GM19468 (cell line): ENCODE results near the gene STAT3.
"Not testable (repeated sequence)": the region's sequence is repeated elsewhere in the genome, so short reads cannot be mapped to it uniquely, and the experiment has no call there.

ENCODE experiments used
- ATAC-seq: cut with Tn5 transposase; IDR thresholded peaks from one replicate; pipeline ENCODE4 v1.9.1; 2021; ENCODE audit warnings: mild to moderate bottlenecking, moderate library complexity, moderate number of reproducible peaks; ENCODE audit not compliant: unreplicated experiment; ENCODE audit errors: extremely low read depth

Gene STAT3

DNA sequence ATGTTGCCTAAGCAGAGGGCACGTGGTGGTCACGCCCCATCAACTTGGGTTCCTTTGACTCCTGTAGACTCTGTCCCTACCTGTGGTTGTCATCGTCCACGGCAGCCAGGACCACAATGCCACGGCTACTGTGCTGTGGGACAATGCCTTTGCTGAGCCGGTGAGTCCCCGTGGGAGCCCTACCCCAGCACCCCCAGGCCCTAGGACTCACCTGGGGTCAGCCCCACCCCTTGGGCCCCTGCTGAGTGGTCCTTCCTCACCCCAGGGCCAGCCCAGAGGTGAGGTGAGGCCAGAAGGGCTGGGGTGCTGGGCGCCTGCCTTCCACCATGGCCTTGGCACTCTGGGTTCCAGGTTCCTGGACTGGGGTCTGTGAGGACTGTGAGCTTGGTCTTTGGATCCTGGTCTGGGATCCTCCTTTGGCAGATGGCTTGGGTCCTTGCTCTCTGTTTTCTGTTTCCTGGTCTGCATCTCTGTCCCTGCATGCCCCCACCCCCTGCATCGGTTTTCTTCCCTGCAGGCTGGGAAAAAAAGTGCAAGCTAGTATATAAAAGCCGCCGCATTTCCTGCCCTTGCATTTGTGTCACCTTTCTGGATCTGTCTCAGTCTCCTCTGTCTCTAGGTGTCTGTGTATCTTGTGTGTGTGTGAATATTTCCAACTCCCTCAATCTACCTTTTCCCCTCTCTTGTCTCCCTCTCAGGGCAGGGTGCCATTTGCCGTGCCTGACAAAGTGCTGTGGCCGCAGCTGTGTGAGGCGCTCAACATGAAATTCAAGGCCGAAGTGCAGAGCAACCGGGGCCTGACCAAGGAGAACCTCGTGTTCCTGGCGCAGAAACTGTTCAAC, 82.5 kb downstream of the STAT3 start:
- ATAC-seq = no peak

DNA sequence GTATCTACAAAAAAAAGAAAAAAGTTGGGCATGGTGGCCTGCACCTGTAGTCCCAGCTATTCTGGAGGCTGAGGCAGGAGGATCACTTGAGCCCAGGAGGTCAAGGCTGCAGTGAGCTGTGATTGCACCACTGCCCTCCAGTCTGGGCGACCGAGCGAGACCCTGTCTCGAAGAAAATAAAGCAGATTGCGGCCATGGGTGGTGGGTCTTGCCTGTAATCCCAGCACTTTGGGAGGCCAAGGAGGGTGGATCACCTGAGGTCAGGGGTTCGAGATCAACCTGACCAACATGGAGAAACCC, 83.3 kb downstream of the STAT3 start:
- not testable (repeated sequence) for ATAC-seq

GRCh38 chr17:42304187-42305030, 83.8 kb downstream of the STAT3 start:
- ATAC-seq = no peak

- ATAC-seq = no peak
Observed at GRCh38 chr17:42303694-42304093, 84.5 kb downstream of the STAT3 start.

DNA sequence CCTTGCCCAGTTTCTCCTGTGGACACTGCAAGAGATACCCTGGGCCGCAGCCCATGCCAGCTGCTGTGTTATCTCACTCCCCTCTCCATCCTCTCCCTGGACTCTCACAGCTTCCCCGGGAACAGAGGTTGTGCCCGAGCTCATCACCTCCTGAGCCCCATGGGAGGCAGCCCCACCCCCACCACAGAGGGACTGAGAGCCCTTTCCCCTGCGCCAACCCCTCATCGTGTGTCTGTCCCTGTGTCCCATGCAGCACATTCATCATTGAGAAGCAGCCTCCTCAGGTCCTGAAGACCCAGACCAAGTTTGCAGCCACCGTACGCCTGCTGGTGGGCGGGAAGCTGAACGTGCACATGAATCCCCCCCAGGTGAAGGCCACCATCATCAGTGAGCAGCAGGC, 87.2 kb downstream of the STAT3 start:
- ATAC-seq = no peak

GRCh38 chr17:42299913-42300312, 88.3 kb downstream of the STAT3 start:
- not testable (repeated sequence) for ATAC-seq

GRCh38 chr17:42299361-42299760, 88.9 kb downstream of the STAT3 start:
- ATAC-seq = not testable (repeated sequence)

- not testable (repeated sequence) for ATAC-seq
Observed at GRCh38 chr17:42297775-42298174, 90.5 kb downstream of the STAT3 start.

GRCh38 chr17:42296012-42296411, 92.2 kb downstream of the STAT3 start:
- no peak for ATAC-seq

DNA sequence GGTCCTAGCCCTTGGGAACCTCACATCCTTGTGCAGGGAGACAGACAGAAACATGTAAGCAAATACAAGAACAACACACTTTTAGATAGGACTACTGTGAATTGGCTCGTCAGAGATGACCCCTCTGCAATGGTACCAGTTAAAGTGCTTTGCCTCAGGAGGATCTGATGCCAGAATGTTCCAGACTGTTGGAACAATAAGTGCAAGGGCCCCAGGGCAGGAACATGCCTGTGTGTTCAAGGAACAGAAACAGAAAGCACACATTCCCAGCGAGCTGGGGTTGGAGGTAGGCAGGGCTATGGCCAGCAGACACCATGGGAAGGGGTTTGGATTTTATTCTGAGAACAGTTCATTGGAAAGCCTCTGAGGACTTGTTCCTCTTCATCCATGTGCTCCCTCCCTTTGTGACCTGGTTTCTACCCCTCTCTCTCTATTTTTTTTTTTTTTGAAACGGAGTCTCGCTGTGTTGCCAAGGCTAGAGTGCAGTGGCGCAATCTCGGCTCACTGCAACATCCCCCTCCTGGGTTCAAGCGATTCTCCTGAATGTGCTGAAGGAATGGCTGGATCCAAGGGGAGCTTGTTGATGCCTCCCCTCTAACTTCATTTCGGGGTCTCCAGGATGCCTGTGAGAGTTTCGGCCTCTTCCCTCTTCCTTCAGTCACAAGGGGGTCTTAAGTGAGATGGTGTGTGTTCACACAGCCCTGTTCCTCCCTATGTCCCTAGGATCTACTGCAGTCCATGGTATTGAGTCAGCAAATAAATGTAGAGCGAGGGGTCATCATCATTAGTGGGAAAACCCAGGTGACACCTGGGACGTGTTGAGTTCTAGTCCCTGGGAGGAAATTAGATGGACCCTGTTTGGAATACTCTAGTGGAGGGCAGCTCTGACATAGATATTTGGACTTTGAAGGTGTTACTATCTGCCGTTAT, 93.5 kb downstream of the STAT3 start:
- ATAC-seq = no peak

DNA sequence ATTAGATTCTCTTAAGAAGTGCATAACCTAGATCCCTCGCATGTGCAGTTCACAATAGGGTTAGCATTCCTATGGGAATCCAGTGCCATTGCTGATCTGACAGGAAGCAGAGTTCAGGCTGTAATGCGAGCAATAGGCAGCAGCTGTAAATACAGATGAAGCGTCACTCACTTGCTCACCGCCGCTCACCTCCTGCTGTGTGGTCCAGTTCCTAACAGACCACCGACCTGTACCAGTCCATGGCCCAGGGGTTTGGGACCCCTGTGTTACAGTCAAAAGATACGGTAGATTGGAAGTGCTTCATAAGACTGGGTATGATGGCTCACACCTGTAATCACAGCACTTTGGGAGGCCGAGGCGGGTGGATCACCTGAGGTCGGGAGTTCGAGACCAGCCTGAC, 97.1 kb downstream of the STAT3 start:
- no peak for ATAC-seq

DNA sequence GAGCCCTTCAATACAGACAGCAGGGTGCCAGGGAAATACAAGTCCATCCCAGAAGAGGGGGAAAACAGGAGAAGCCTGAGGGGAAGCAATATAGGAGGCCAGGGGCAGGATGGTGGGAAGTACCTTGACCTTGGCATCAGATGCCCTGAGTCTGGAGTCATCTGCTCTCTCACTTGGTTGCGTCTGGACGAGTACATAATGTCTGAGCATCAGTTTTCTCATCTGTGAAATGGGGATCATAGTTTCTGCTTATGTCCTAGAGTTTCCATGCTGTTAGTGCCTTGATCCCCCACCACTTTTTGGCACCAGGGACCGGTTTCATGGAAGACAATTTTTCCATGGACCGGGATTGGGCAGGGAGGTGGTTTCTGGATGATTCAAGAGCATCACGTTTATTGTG, 97.7 kb downstream of the STAT3 start:
- no peak for ATAC-seq

GRCh38 chr17:42289611-42290181, 98.5 kb downstream of the STAT3 start:
- ATAC-seq = no peak

- ATAC-seq = no peak
Observed at GRCh38 chr17:42288803-42289610, 99.2 kb downstream of the STAT3 start.

GRCh38 chr17:42287977-42288802, 100.1 kb downstream of the STAT3 start, which contains the start of gene STAT5A:
STAT5A (plus strand) TSS chr17:42288498; CDS start chr17:42289412, 914 bp downstream.
- no peak for ATAC-seq

GRCh38 chr17:42287305-42287976, 100.8 kb downstream of the STAT3 start:
- ATAC-seq = no peak

- ATAC-seq = no peak
Observed at GRCh38 chr17:42286411-42287221, 101.6 kb downstream of the STAT3 start.
